PC-9 (cell line): ENCODE measurements around the gene CTSH. TPM values are rescaled to one million over a fixed set of nuclear protein-coding genes. Genes with fewer than 3 reads are reported as not detected.

Experiments
- BruUV-seq: library from RNA; stranded (reverse); fragments of 400-500 nt; replicated peaks from 2 replicates; lab custom pipeline; 2021; lab: Mats Ljungman, UMichigan
- CTCF ChIA-PET: fragments of 300-600 bp; sonication (Branson Sonifier 250); formaldehyde crosslinking; loops from one replicate; lab custom pipeline; 2022; ENCODE audit warnings: antibody characterized with exemption; lab: Charles Lee
- POLR2A ChIA-PET: fragments of 300-600 bp; sonication (Branson Sonifier 250); formaldehyde crosslinking; loops from one replicate; lab custom pipeline; 2022; ENCODE audit warnings: antibody characterized with exemption; ENCODE audit not compliant: unreplicated experiment; lab: Charles Lee
- DNase-seq, 2 experiments: peaks; one replicate each; pipeline versions ENCODE4 v3.0.0 to v3.0.0-alpha.2; 2015 to 2022; ENCODE audit warnings: mixed read lengths in 1 of 2
- H2AFZ ChIP-seq: fragments of 200-600 bp; sonication (generic); 2 replicates; pipeline ENCODE4 v1.8.1; 2017; ENCODE audit warnings: antibody characterized with exemption
- H3F3A ChIP-seq: fragments of 200-600 bp; sonication (generic); 2 replicates; pipeline ENCODE4 v1.8.1; 2017; ENCODE audit warnings: antibody characterized with exemption, mild to moderate bottlenecking, low read depth; ENCODE audit not compliant: insufficient read depth
- H3K27ac ChIP-seq: fragments of 200-600 bp; sonication (generic); 2 replicates; pipeline ENCODE4 v1.6.1; 2016; ENCODE audit warnings: mixed run types
- H3K27me3 ChIP-seq: fragments of 200-600 bp; sonication (generic); 2 replicates; pipeline ENCODE4 v1.6.1; 2016; ENCODE audit warnings: low read depth, mixed run types; ENCODE audit not compliant: insufficient read depth
- H3K36me3 ChIP-seq: fragments of 200-600 bp; sonication (generic); 2 replicates; pipeline ENCODE4 v1.6.1; 2016; ENCODE audit warnings: low read depth, mixed run types
- H3K4me1 ChIP-seq: fragments of 200-600 bp; sonication (generic); replicated peaks from 2 replicates; pipeline ENCODE4 v1.6.1; 2016; ENCODE audit warnings: mixed run types; ENCODE audit not compliant: insufficient read depth
- H3K4me2 ChIP-seq: fragments of 200-600 bp; sonication (generic); 2 replicates; pipeline ENCODE4 v1.6.1; 2017; ENCODE audit warnings: mixed run types
- H3K4me3 ChIP-seq: fragments of 200-600 bp; sonication (generic); 2 replicates; pipeline ENCODE4 v1.6.1; 2016; ENCODE audit warnings: mixed run types
- H3K79me2 ChIP-seq: fragments of 200-600 bp; sonication (generic); 2 replicates; pipeline ENCODE4 v1.6.1; 2017; ENCODE audit warnings: low read depth, mixed run types
- H3K9me2 ChIP-seq: fragments of 200-600 bp; sonication (generic); 2 replicates; pipeline ENCODE4 v1.8.1; 2017; ENCODE audit warnings: mild to moderate bottlenecking; ENCODE audit not compliant: insufficient read depth
- H3K9me3 ChIP-seq: fragments of 200-600 bp; sonication (generic); 2 replicates; pipeline ENCODE4 v1.8.1; 2016; ENCODE audit warnings: low read depth; ENCODE audit not compliant: insufficient read depth
- H4K20me1 ChIP-seq: fragments of 200-600 bp; sonication (generic); 2 replicates; pipeline ENCODE4 v1.8.1; 2017; ENCODE audit not compliant: insufficient read depth
- CTCF ChIP-seq: fragments of 200-600 bp; sonication (generic); conservative IDR thresholded peaks from 2 replicates; pipeline ENCODE4 v1.6.1; 2017; ENCODE audit warnings: mixed run types, antibody characterized with exemption, mild to moderate bottlenecking, moderate library complexity
- EZH2 ChIP-seq: fragments of 200-600 bp; sonication (generic); IDR thresholded peaks from 2 replicates; pipeline ENCODE4 v1.8.0; 2017; ENCODE audit warnings: antibody characterized with exemption, low read depth
- intact Hi-C: fragments of 100-400 bp; cut with micrococcal nuclease; formaldehyde crosslinking; loops from one replicate; pipeline ENCODE4 v1.10.0; 2022; ENCODE audit not compliant: unreplicated experiment
- total RNA-seq: library from RNA; stranded (reverse); gene quantifications from 2 replicates; pipeline ENCODE4 v1.2.3, GENCODE V29; 2021

The CTSH gene
- total RNA-seq, 1 experiment from 2014 or later, result 101 TPM

- H3K79me2 ChIP-seq, result peaks cover 13% of the 10 kb centered on the region
- peaks cover 22% of the 10 kb centered on the region for H3K4me1 ChIP-seq
- H3K36me3 ChIP-seq, result peaks cover 21% of the 10 kb centered on the region
- H3K27me3 ChIP-seq, result no peaks in the 10 kb centered on the region
- H2AFZ ChIP-seq, result no peak overlapping the region
- no peaks in the 10 kb centered on the region for H3K9me2 ChIP-seq
- no peak overlapping the region for H3K4me2 ChIP-seq
- H3K27ac ChIP-seq, result no peak overlapping the region
- H4K20me1 ChIP-seq, result no peaks in the 10 kb centered on the region
- CTCF ChIA-PET, result no interaction called here
- intact Hi-C loops, result loop anchor here (1.0 to 5.0 kb wide), 2 partner anchors 67 to 274 kb away; no protein-coding TSS in a partner anchor
- H3K9me3 ChIP-seq, result no peaks in the 10 kb centered on the region
- POLR2A ChIA-PET, result no interaction called here
- no TSS peak for BruUV-seq
- H3K4me3 ChIP-seq, result no peak overlapping the region
- no peak for DNase-seq
- peaks cover 42% of the 10 kb centered on the region for H3F3A ChIP-seq
- TF ChIP-seq CTCF (peak; percentile 84), EZH2 (no peak)
Measured at GRCh38 chr15:78909791-78910228, 35.0 kb downstream of the CTSH start.

- no peaks in the 10 kb centered on the region for H3K27me3 ChIP-seq
- peaks cover 48% of the 10 kb centered on the region for H3F3A ChIP-seq
- no peak overlapping the region for H2AFZ ChIP-seq
- intact Hi-C loops, result loop anchor here (1.0 kb wide), 1 partner anchor 275 kb away; no protein-coding TSS in a partner anchor
- no peak overlapping the region for H3K27ac ChIP-seq
- BruUV-seq, result no TSS peak
- no peaks in the 10 kb centered on the region for H4K20me1 ChIP-seq
- no peaks in the 10 kb centered on the region for H3K9me2 ChIP-seq
- peaks cover 28% of the 10 kb centered on the region for H3K4me1 ChIP-seq
- CTCF ChIA-PET, result interaction anchor here (0.6 to 1.0 kb wide), 2 partner anchors 70 to 79 kb away, joined by 4 read pairs; no protein-coding TSS in a partner anchor
- no peak overlapping the region for H3K4me2 ChIP-seq
- POLR2A ChIA-PET, result no interaction called here
- H3K9me3 ChIP-seq, result no peaks in the 10 kb centered on the region
- TF ChIP-seq EZH2 (no peak), CTCF (no peak)
- H3K79me2 ChIP-seq, result peaks cover 13% of the 10 kb centered on the region
- no peak overlapping the region for H3K4me3 ChIP-seq
- no peak for DNase-seq
- H3K36me3 ChIP-seq, result peaks cover 21% of the 10 kb centered on the region
Measured at GRCh38 chr15:78909160-78909695, 35.6 kb downstream of the CTSH start.

GRCh38 chr15:78907577-78907976 is 37.3 kb downstream of the CTSH start:
- ChIA-PET CTCF (interaction anchor here (0.6 to 0.7 kb wide), 3 partner anchors 86 to 199 kb away, joined by 4 to 12 read pairs (median 5); no protein-coding TSS in a partner anchor), POLR2A (no interaction called here)
- H3K4me1 ChIP-seq, result peaks cover 41% of the 10 kb centered on the region
- H3K79me2 ChIP-seq, result peaks cover 10% of the 10 kb centered on the region
- H3K27me3 ChIP-seq, result no peaks in the 10 kb centered on the region
- H3K9me2 ChIP-seq, result no peaks in the 10 kb centered on the region
- H4K20me1 ChIP-seq, result no peaks in the 10 kb centered on the region
- TF ChIP-seq EZH2, result no peak
- peak; percentile 20; the same call in 1 of the 2 replicates for TF ChIP-seq CTCF
- H3K36me3 ChIP-seq, result peaks cover 23% of the 10 kb centered on the region
- intact Hi-C loops, result no loop called here
- no TSS peak for BruUV-seq
- H3K4me2 ChIP-seq, result no peak overlapping the region
- no peak overlapping the region for H3K4me3 ChIP-seq
- no peak for DNase-seq
- no peak overlapping the region for H3K27ac ChIP-seq
- H2AFZ ChIP-seq, result no peak overlapping the region
- no peaks in the 10 kb centered on the region for H3K9me3 ChIP-seq
- peaks cover 60% of the 10 kb centered on the region for H3F3A ChIP-seq
